Endometrial microvascular endothelial cells (primary cell): Measurements from ENCODE around the gene TCF4. TPM values are rescaled to one million over a fixed set of nuclear protein-coding genes. Genes with fewer than 3 reads are reported as not detected.

Experiments used
- in situ Hi-C: cut with HindIII; loops from 2 replicates; pipeline ENCODE4 v1.10.0; 2017; ENCODE audit warnings: low sequenced_read_pairs, low pct_unique_long_range_greater_than_20kb; ENCODE audit errors: inconsistent ontology term
- total RNA-seq: library from RNA; depleted of rRNA; stranded (reverse); fragments of >200 nt; gene quantifications from one replicate; pipeline ENCODE4 v1.2.3, GENCODE V29; 2015; ENCODE audit errors: inconsistent ontology term

The TCF4 gene
- total RNA-seq, 1 donor from 2014 or later = 80.0 TPM

DNA sequence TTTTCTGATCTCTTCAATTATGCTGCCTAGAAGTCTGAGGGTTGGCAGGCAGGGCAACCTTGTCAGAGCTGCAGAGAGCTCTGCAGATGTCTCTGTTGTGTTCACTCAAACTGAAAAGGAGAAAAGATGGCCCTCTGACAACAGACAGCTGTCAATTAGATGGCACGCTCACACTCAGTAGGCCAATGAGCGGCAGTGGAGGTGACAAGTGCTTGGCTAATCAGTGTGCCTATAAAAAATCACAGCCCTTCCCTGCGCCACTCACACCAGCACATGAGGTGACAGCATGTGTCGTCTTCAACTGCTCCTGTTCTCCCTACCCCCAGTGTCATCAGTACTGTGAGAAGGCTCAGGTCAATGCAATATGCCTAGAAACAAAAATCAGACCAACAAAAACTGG lies 203.9 kb downstream of the TCF4 start:
- in situ Hi-C loops = no loop called here

DNA sequence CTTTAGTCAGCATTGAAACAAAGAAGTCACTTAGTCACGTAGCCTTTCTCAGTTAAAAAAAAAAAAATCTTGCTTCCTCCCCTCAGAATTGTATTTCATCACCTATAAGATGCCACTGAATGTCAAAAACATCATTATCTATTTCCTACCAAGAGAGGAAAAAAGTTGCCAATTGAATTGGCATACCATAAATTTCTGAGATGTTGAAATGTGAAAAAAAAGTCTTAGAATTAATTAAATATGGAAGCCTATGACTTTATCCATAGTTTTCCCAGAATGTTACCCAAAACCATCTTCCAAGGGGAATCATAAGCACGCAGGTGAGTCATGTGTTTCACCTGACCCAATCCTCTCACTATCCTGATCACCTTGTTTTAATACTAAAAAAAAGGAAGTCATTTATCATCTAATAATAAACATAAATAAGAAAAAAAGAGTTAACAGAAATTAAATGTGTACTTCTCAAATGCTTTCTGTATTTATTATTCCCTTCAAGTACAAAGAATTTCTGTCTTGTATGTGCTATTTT lies 205.7 kb downstream of the TCF4 start:
- in situ Hi-C loops = no loop called here

DNA sequence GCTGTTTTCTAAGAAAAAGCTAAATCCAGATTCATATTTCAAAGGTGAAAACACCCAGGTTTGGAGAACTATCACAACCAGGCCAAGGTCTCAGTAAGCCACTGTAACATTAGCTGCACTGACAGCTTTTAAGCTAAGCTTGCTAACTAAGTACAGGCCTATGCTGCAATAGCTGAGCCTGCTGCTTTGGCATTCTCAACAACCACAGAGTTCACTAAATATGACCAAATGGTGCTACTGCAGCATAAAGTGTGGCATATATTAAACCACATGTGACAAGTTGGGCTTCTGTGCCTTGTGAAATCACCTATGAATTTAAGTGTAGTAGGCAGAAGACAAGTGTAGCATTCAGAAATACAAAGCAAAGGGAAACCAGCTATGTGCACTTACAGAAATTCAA lies 206.7 kb downstream of the TCF4 start:
- in situ Hi-C loops = no loop called here

DNA sequence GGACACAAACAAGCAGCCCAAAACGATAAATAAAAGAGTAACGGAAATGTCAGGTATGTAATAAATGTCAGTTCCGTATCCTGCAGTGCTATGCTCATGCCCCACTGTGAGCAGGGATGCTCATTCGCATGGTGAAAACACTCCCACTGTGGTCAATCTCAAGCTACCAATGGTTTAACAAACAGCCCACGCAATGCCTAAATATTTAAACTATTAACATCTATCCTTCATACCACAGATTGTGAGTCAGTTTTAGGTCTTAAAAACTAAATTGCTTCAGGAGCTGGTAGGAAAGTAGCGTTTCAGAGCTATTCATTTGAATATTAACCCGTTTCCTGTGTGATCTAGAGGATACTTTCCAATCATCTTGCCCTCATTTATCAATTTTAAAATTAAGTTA lies 207.4 kb downstream of the TCF4 start:
- in situ Hi-C loops = no loop called here

DNA sequence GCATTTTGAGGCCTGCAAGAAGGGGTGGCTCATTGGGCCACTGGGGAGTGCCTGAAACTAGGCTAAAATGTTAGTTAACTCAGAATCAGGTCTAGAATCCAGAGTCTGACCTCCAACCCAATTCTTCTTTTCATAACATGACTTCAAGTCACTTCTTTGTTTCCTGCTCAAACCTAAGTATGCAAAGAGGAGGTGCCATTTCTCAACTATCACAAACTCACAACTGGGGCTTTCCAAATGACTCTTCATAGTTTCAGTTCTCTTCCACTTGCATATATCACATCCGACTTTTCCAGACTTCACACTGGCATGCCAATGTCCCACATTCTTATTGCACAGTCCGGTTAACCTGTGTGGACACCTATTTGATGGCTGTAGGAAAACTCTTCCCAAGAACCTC lies 211.6 kb downstream of the TCF4 start:
- in situ Hi-C loops = no loop called here

DNA sequence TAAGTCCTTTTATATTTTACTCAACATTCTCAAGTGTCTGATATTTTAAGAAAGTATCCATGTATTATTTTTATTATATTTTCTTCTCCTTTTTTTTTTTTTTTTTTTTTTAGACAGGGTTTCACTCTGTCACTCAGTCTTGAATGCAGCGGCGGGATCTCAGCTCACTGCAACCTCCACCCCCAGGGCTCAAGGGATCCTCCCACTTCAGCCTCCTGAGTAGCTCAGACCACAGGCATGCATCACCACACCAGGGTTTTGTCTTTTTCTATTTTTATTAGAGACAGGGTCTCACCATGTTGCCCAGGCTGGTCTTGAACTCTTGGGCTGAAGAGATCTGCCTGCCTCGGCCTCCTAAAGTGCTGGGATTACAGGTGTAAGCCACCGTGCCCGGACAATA lies 212.1 kb downstream of the TCF4 start:
- in situ Hi-C loops = no loop called here

DNA sequence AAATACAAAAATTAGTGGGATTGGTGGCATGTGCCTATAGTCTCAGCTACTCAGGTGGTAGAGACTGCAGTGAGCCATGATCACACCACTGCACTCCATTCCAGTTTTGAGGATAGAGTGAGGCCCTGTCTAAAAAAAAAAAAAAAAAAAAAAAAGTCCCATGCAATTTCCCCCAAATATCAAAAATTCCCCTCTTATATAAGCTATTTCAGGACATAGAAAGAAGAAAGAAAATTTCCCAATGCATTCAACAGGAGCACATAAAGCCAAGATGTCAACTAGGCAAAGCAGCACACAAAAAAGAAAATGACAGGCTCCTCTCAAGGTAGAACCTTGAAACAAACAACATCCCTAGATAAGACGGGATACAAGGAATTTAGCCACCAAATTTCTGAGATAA lies 213.3 kb downstream of the TCF4 start:
- in situ Hi-C loops = no loop called here

DNA sequence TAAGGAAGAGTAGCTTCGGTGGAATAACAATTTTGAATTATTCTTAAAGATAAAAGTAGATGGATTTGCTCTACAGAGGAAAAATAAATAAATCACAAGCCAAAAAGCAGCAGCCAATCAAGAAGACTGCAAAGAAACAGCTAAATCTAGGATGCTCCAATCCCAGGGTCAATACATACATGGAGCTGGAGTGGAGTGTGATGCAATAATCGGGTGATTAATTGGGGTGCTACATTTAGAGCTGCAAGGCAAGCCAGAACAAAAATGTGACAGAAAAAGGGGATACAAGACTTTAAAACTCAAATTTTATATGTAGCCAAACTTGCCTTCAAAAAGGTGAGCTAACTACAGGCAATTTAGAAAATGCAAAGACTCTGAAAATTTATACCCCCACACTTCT lies 215.8 kb downstream of the TCF4 start:
- in situ Hi-C loops = no loop called here

DNA sequence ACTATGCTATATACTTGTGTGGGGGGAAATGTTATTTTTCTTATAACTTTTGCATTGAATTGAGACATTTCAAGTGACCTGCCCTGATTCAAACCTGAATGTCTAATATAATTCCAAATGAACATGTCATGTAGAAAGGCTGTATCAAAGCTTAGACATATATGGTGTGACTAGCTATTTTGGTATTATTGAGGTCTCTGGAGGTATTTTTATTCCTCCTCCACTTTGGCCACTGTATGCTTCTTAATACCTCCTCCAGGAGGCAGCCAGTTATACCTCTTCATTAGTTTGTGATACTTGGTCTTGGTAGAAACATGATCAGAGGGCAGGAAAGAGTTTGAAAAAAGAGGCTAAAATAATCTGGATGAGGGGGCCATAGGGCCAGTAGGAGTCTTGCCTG lies 217.1 kb downstream of the TCF4 start:
- in situ Hi-C loops = no loop called here

DNA sequence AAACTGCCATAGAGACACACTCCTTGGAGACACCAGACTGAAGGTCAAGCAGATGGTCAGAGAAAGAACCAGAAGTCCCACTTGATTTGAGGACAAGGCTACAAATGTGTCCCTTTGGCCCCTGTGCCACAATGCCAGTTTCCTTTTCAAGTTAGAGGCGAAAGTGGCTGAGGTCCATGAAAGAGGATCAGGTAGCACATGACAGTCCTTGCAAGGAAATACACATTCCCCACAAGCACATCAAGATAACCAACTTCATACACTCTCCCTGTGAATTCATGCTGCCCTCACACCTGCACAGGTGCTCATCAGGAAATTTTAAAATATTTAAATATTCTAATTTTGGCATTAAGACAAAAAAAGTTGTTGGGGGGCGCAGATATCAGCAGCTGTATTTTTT lies 218.6 kb downstream of the TCF4 start:
- in situ Hi-C loops = no loop called here

DNA sequence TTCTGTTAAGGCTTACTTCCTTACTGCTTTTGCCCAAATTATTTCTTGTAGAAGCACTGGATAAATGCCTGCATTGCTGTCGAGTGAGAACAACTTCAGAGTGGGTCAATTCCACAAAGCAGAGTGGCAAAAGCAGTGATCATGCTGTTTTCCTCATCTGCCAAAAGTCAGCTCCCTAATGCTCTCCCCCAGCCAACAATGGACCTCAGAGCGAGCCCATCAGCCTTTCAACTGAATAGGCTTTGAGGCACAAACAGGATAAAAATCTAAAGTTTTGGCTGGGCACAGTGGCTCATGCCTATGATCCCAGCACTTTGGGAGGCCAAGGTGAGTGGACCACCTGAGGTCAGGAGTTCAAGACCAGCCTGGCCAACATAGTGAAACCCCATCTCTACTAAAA lies 222.7 kb downstream of the TCF4 start:
- in situ Hi-C loops = no loop called here

DNA sequence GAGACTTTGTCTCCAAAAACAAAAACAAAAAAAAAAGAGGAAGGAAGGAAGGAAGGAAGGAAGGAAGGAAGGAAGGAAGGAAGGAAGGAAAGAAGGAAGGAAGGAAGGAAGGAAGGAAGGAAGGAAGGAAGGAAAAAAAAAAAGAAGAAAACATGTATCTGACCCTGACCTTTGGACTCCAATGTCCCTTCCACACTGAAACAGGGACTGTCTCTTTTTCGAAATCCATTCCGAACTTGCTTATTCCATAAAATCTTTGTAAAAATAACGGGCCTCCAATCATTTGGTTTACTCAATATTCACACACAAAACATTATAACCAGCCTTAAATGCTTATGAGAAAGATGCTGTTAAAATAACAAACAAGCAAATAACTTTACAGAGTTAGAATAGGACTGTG lies 225.7 kb downstream of the TCF4 start:
- in situ Hi-C loops = no loop called here

DNA sequence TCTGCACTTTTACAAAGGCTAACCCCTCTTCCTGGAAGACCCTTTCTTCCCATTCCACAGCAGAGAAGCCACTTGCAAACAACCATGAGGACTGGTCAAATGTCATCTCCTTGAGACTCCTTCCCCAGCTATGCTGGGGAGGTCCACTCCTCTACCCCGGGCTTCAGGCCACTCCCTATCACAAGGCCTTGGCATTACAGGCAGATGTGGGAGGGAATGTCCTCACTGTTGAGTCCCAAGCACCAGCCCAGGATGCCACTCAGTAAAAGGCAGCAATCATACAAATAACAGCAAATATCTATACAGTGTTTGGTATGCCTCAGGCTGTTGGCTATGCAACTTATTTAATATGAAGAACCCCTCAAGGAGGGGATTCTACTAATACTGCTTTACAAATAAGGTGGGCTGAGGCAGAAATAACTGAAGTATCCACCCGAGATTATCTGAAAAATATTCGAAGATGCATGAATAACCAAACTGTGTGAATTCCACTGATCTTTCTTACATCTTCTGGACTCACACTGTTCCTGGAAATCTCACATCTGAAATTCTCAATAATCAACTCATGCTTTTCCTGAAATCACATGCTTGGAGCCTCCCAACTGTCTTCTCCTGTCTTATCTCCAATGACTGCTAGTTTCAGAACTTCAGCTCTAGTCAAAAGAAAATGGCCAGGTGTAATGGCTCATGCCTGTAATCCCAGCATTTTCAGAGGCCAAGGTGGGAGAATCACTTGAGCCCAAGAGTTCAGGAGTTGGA lies 226.3 kb downstream of the TCF4 start:
- in situ Hi-C loops = no loop called here

DNA sequence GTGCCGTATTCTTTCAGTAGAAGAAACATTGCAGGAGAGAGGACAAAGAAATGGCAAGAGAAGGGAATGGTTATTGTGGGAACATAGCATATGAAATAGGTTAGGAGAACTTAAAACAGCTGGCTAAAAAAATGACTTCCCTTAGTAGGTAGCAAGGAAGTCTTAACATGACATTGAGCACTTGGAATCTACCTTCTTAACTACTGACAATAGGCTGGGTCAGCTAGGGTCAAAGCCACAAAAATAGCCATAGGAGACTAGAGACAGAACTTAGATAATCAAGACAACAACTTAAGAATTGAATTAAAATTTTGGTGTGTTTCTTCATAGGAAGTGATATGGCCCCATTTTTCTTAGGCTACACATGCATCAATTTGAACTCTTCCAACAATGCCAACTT lies 227.9 kb downstream of the TCF4 start:
- in situ Hi-C loops = no loop called here

DNA sequence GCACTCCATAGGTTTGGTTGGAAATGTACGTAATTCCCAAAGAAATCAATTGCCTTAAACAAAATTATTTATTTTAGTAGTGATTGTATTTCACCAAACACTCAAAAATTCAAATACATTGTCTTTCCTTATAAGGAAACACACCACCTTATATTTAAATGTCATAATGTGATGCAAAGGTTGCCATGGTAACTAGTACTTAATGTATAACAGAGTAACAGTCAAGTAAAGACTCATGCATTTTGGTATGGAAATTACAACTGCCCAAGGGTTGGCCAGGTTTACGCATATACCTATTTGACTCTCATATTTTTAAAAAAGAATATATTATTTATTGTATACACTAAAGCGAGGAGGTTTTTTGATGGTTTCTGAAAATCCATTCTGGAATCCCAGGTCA lies 231.2 kb downstream of the TCF4 start:
- in situ Hi-C loops = no loop called here

DNA sequence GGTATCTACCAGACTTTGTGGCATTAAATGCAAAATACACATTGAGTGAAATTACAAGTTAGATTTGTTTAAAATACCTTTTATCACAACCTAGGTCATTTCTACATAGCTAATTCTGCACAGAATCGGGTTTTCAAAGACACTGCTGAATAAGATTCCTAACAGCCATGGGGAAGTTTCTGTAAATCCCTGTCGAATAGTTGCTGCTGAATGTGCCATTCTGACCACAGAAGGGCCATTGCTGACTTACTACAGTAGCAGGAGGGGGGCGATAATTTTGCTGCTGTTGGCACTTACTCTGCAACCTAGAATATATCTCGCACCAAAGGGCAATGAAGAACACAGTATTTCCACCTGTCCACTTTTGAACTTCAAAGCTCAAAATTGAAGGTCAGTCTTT lies 232.8 kb downstream of the TCF4 start:
- in situ Hi-C loops = no loop called here

DNA sequence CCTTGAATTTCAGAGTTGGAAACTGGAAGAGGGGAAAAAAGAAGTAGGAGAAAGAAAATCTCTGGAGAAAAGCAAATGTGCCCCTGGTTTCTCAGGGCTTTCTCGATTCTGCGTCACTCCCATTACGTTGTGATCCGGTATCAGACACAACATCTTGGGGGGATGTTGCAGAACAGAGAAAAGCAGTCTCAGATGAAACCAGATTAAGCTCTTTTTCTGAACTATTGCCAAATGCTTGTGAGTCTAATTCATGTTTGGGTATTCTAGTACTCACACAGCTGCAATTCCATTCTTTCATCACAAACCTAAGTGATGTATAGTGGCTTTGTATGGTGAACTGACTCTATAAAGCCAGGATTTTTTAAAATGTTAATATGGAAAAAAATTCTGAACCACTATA lies 233.2 kb downstream of the TCF4 start:
- in situ Hi-C loops = no loop called here

DNA sequence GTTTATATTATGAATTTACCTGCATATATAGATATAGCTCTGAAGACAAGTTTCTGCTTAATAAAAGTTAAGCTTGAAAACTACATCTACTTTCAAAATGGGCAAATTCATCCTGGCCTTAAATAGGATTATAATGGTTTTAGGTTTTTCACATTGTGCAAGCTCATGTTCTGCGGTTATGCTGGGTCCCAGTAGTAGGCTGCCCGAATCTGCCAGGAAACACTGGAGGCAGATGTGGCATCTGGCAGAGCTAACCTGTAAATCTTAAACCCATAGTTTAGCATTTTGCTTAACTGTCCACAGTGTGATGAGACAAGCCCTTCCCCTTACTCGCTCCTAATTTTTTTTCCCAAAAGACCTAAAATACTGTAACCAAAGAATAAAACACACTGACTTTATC lies 234.2 kb downstream of the TCF4 start:
- in situ Hi-C loops = no loop called here

DNA sequence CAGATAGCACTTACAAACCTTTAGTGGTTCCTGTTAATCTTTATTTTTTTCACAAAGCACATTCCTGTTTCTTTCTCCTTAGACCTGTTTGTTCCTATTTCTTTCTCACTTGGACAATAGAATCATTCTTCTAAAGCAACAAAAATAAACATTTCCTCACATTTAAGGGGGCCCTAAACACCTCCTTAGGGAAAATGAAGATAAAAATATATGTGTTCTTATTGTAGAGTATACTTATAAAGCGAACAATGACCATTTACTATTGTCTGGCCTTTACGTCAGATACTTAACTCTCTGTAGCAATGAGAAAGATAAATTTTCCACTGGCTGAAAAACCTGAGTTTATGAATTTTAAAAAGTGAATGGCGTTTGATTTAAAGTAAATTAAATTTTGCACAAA lies 234.6 kb downstream of the TCF4 start:
- in situ Hi-C loops = no loop called here

DNA sequence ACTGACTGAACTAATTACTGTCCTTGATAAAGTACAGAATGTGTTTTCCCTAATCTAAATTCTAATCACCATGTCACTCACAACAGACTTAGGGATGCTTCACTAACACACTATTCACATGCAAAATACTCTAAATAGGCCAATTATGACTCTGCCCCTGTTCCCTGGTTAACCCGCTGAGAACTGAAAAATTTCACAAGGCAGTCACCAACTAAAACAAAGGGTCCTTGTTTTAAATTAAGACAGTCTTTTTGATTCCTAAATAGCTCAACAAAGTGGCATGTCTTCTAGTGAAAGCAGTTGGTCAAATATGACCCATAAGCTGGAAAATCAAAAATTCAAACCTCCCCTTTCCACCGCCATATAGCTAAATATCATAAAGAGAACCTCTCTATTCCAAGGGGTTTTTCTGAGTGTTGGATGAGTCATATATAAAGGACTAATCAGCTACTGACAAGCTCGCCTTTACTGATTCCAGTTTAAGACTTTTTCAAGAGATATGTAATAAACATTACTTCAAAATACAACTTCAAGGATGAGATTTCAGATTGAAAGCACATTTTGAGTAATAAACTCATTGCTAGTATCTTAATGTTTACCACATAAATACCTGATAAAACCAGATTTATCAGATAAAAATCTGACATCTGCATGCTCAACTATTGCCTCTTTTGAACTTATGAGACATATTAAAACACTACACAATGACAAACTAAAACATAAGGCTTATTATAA lies 235.8 kb downstream of the TCF4 start:
- in situ Hi-C loops = no loop called here
